Muscle of leg (tissue), 11 donors: ENCODE results near the gene ANTKMT. TPM values are rescaled to one million over a fixed set of nuclear protein-coding genes. Genes with fewer than 3 reads are reported as not detected.
A peak's percentile ranks its signal among the peaks of the same experiment; 100 is the strongest.
"Not testable (repeated sequence)": the region's sequence is repeated elsewhere in the genome, so short reads cannot be mapped to it uniquely, and the experiment has no call there.

Source experiments
- DNase-seq: peaks from one replicate; pipeline ENCODE4 v3.0.0; 2013
- H3K27ac ChIP-seq: one replicate; pipeline ENCODE4 v1.5.1; 2013; ENCODE audit warnings: mild to moderate bottlenecking, low read length, control low read depth
- H3K27me3 ChIP-seq: one replicate; pipeline ENCODE4 v1.6.1; 2013; ENCODE audit warnings: low read length; ENCODE audit not compliant: control insufficient read depth, insufficient read depth
- H3K36me3 ChIP-seq: one replicate; pipeline ENCODE4 v1.6.1; 2013; ENCODE audit warnings: low read length; ENCODE audit not compliant: control insufficient read depth, insufficient read depth
- H3K4me1 ChIP-seq: one replicate; pipeline ENCODE4 v1.6.1; 2013; ENCODE audit warnings: low read length; ENCODE audit not compliant: control insufficient read depth, insufficient read depth
- H3K4me3 ChIP-seq: one replicate; pipeline ENCODE4 v1.5.1; 2013; ENCODE audit warnings: low read length, control low read depth
- H3K9me3 ChIP-seq: replicated peaks from 2 replicates; pipeline ENCODE4 v1.6.1; 2013; ENCODE audit warnings: low read depth, low read length; ENCODE audit not compliant: control insufficient read depth
- WGBS: methylation state at CpG from one replicate; pipeline ENCODE4 v1.1.5; 2013; ENCODE audit warnings: missing lambda C conversion rate; ENCODE audit not compliant: insufficient coverage; 5-methylcytosine and 5-hydroxymethylcytosine counted together
- polyA plus RNA-seq, 8 donors: library from polyadenylated mRNA; unstranded; fragments of 120-200 nt; gene quantifications; one replicate each; pipeline versions ENCODE4 v1.2.1 to v1.2.3, GENCODE V29; 2013; ENCODE audit warnings: inconsistent platforms in 1 of 8, low replicate concordance in 1 of 8; ENCODE audit not compliant: insufficient read length in 8 of 8, insufficient read depth in 1 of 8
- total RNA-seq: library from RNA; stranded (reverse); fragments of 120-200 nt; gene quantifications from one replicate; pipeline ENCODE4 v1.2.4, GENCODE V29; 2013

The ANTKMT gene
- total and polyA plus RNA-seq, 9 donors, result 14.1 to 29.8 (median 16.1) TPM

DNA sequence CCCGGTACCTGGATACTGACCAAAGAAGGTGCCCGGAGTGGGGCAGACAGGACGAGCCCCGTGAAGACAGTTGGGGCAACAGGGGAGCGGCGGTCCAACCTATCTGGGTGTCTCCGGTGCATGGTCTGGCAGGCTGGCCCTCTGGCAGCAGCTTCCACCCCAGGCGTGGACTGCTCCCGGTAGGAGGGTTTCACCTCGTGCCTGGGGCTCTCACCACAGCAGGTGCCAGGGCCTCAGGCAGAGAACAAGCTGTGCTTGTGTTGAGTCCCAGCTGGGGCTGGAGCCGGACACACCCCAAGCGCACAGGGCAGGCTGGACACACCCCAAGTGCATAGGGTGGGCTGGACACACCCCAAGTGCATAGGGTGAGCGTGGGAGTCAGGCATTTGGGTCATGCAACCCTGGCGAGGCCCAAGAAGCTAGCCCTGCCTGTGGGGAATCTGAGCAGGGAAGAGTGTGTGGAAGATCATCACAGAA lies 13.8 kb upstream of the ANTKMT start:
- peaks cover 90% of the 10 kb centered on the region for H3K27me3 ChIP-seq
- H3K27ac ChIP-seq, result no peak overlapping the region
- no peak for DNase-seq
- H3K4me1 ChIP-seq, result peaks cover 36% of the 10 kb centered on the region
- H3K36me3 ChIP-seq, result no peaks in the 10 kb centered on the region
- H3K9me3 ChIP-seq, result no peaks in the 10 kb centered on the region
- 33% methylated on average over 14 of the region's 14 CpGs for WGBS
- no peak overlapping the region for H3K4me3 ChIP-seq

DNA sequence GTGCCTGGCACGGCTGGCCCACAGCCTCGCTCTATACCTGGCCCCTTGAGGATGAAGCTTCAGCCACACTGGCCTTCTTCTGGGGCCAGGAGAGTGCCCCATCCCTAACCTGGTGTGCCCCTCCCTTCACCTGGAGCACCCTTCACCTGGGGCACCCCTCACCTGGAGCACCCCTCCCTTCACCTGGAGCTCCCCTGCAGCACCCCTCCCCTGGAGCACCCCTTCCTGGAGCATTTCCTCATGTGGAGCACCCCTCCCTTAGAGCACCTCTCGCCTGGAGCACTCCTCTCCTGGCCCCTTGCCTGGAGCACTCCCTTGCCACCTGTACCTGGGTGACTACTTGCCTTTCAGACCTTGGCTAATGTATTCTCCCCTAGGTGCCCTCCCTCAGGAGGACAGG lies 12.9 kb upstream of the ANTKMT start:
- no peak for DNase-seq
- no peaks in the 10 kb centered on the region for H3K9me3 ChIP-seq
- WGBS, result 50% methylated on average over 1 of the region's 3 CpGs
- H3K27ac ChIP-seq, result no peak overlapping the region
- H3K27me3 ChIP-seq, result peaks cover 84% of the 10 kb centered on the region
- H3K4me1 ChIP-seq, result peaks cover 36% of the 10 kb centered on the region
- H3K36me3 ChIP-seq, result no peaks in the 10 kb centered on the region
- no peak overlapping the region for H3K4me3 ChIP-seq

DNA sequence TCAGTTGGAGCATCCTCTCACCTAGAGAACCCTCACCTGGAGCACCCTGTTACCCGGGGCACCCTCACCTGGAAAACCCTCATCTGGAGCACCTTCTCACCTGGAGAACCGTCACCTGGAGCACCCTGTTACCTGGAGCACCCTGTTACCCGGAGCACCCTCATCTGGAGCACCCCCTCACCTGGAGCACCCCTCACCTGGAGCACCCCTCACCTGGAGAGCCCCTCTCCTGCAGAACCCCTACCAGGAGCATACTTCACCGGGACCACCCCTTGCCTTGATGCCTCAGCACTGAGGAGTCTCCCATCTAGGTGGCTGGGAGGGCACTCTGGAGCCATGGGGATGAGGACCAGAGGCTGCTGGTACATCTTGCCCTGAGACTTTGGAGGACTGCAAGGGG lies 12.0 kb upstream of the ANTKMT start:
- Histone ChIP-seq H3K4me3 (no peak overlapping the region), H3K27ac (no peak overlapping the region), H3K4me1 (peaks cover 36% of the 10 kb centered on the region), H3K9me3 (no peaks in the 10 kb centered on the region), H3K36me3 (no peaks in the 10 kb centered on the region), H3K27me3 (peaks cover 78% of the 10 kb centered on the region)
- 84% methylated on average over 4 of the region's 4 CpGs for WGBS
- DNase-seq, result no peak

DNA sequence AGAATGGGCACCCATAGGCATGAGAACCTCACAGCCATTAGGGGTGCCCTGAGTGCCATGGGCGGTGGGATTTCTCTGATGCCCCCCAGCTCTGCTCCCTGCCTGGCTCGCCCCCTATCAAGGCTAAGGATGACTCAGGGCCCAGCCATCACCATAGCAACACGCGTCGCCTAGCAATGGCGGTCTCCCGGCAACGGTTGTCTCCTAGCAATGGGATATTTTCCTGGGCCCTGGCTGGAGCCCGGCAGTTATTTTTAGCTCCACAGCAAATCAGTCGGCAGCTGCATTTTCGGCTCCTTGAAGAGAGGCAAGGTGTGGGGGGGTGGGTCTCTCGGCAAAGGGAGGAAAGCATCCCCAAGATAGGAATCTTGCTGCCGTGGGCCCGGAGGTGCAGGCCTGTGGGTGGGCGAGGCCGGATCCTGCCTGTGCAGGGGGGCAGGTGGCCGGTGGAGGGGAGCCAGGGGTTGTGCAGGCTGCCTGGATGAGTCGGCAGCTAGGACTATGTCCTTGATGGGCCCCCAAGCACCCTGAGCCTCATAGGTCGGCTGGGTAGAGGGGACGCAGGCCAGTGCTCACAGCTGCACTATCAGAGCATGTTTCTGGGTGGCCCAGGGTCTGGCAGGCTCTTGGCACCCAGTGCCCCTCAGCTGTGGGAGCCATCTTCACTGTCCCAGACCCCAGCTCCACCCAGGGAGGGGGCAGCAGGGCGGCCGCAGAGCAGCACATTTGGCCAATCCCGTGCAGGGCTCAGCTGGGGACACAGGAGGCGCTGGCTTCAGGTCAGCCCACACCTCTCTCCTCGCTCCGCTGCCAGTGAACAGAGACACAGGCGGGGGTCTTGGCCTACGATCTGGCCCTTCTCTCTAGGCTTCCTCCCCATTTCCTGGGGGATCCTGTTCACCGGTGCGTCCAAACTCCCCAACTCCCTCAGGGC lies 11.1 kb upstream of the ANTKMT start:
- H3K27me3 ChIP-seq, result peaks cover 71% of the 10 kb centered on the region
- DNase-seq, result peak; percentile 78
- no peaks in the 10 kb centered on the region for H3K36me3 ChIP-seq
- no peak overlapping the region for H3K4me3 ChIP-seq
- 15% methylated on average over 30 of the region's 30 CpGs for WGBS
- H3K27ac ChIP-seq, result no peak overlapping the region
- no peaks in the 10 kb centered on the region for H3K9me3 ChIP-seq
- H3K4me1 ChIP-seq, result peaks cover 41% of the 10 kb centered on the region

DNA sequence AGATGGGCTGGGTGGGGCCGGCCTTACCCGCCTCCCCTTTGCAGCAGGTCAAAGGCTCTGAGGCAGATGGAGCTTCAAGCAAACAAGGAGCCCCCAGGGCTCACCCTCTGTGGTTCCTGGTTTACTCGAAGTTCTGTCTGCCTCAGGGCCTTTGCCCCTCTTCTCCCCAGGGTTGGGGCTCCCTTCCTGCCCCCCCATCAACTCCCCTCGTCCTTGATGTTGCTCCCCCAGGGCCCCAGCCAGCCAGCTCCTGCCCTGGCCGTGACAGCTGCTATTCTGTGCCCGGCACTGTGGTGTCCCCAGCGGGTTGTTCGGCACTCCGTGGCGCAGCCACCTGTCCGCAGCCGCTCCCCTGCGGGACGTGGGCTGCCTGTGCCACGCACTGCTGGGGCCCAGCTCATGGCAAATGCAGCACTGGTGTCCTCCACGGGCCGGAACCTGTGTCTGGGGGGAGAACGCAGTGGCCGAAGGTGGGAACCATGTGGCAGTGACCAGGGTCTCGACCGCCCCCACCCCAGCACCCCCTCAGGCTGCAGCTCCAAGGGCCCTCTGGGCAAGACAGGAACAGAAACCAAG lies 10.4 kb upstream of the ANTKMT start:
- WGBS, result 66% methylated on average over 19 of the region's 21 CpGs
- peaks cover 66% of the 10 kb centered on the region for H3K27me3 ChIP-seq
- no peaks in the 10 kb centered on the region for H3K9me3 ChIP-seq
- no peak overlapping the region for H3K4me3 ChIP-seq
- no peak for DNase-seq
- peaks cover 41% of the 10 kb centered on the region for H3K4me1 ChIP-seq
- no peak overlapping the region for H3K27ac ChIP-seq
- H3K36me3 ChIP-seq, result no peaks in the 10 kb centered on the region

DNA sequence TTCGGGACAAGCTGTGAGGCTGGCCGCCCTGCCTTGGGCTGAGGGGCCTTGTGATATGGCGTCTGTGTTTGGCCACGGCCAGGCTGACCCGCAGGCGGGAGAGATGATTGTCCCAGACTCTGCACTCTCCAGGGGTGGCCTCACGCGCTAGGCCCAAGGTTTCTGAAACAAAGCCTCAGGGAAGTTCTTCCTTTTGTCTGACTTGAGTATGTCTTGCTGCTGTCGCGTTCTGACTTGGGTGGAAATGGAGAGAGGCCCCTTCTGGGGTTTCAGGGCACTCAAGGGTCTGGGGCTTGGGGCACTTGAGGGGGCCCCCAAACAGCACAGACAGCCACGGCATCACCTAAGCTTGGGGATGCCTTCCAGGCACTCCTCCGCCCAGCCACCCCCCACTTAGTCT lies 9.9 kb upstream of the ANTKMT start:
- Histone ChIP-seq H3K4me3 (no peak overlapping the region), H3K27me3 (peaks cover 68% of the 10 kb centered on the region), H3K27ac (no peak overlapping the region), H3K4me1 (peaks cover 44% of the 10 kb centered on the region), H3K9me3 (no peaks in the 10 kb centered on the region), H3K36me3 (no peaks in the 10 kb centered on the region)
- WGBS, result 71% methylated on average over 11 of the region's 12 CpGs
- no peak for DNase-seq

DNA sequence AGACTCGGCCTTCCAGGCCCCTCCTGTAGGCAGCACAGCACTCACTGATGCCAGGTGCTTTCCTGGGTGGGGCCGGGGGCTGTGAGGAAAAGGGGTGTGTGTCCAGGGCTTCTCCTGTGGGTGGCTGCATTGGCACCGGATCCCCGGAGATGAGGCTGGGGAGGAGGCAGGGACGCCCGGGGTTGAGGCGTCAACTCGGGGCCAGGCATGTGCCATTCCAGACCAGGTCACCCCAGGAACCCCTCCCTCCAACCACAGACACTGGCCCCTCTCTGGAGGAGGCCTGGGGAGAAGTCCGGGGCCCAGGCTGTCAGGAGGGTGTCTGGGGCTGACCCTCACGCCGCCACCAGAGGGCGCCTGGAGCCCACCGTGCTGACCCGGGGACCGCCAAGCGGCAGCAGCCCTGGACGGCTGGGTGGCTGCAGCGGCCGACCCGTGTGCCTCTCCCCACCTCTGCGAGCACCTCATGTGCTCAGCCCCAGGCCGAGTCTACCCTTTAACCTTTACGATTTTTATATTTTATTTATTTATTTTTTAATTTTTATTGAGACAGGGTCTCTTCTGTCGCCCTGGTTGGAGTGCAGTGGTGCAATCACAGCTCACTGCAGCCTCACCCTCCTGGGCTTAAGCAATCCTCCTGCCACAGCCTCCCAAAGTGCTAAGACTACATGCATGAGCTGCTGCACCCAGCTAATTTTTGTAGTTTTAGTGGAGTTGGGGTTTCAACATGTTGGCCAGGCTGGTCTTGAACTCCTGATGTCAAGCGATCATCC lies 9.2 kb upstream of the ANTKMT start:
- peaks cover 68% of the 10 kb centered on the region for H3K27me3 ChIP-seq
- no peaks in the 10 kb centered on the region for H3K9me3 ChIP-seq
- no peaks in the 10 kb centered on the region for H3K36me3 ChIP-seq
- H3K4me3 ChIP-seq, result no peak overlapping the region
- H3K4me1 ChIP-seq, result peaks cover 46% of the 10 kb centered on the region
- peak; percentile 71 for DNase-seq
- 12% methylated on average over 12 of the region's 25 CpGs for WGBS
- no peak overlapping the region for H3K27ac ChIP-seq

DNA sequence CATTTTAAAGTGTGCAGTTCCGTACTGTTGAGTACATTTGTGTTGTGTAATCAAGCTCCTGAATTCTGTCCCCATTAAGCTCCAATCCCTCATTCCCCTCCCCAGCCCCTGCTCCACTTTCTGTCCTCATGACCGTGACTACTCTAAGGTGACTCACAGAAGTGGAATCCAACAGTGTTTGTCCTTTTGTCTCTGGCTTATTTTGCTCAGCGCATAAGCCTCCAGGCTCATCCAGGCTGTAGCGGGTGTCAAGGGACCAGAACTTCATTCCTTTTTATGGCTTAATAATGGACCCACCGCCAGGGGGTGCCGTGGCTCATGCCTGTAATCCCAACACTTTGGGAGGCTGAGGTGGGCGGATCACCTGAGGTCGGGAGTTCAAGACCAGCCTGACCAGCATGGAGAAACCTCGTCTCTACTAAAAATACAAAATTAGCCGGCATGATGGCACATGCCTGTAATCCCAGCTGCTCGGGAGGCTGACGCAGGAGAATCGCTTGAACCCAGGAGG lies 8.2 kb upstream of the ANTKMT start:
- not testable (repeated sequence) for DNase-seq, H3K4me3 ChIP-seq, H3K27ac ChIP-seq, H3K9me3 ChIP-seq, H3K36me3 ChIP-seq
- WGBS, result 30% methylated on average over 3 of the region's 13 CpGs
- Histone ChIP-seq H3K27me3 (peaks cover 59% of the 10 kb centered on the region), H3K4me1 (peaks cover 51% of the 10 kb centered on the region)

DNA sequence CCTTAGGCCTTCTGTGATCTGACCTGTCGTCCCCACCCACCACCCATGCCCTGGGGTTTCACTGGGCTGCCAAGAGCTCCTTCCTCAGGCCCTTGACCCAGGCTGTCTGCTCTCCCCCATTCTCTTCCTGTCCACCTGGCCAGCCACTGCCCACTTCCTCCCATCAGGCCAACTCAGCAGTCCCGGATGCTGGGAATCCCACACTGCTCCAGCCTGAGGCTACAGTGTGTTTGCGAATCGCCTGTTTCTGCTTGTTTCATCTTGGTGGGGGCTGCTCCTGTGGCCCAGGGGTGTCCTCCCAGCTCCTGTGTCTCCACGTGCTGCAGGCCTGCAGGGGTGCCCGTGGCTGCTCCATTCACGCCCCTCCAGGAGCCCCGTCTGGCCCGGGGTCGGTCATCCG lies 6.9 kb upstream of the ANTKMT start:
- peaks cover 46% of the 10 kb centered on the region for H3K27me3 ChIP-seq
- H3K4me3 ChIP-seq, result no peak overlapping the region
- DNase-seq, result no peak
- no peak overlapping the region for H3K27ac ChIP-seq
- WGBS, result 66% methylated on average over 8 of the region's 11 CpGs
- no peaks in the 10 kb centered on the region for H3K36me3 ChIP-seq
- H3K9me3 ChIP-seq, result no peaks in the 10 kb centered on the region
- H3K4me1 ChIP-seq, result peaks cover 64% of the 10 kb centered on the region
